SK-N-SH (cell line): Measurements from ENCODE around the gene PSMB9. TPM values are rescaled to one million over a fixed set of nuclear protein-coding genes. Genes with fewer than 3 reads are reported as not detected.

Experiments used
- CTCF ChIA-PET: fragments of 300-600, 350-600 bp; formaldehyde crosslinking; extraction: SDS; loops from one replicate; lab custom pipeline; 2021; lab: Yijun Ruan, JAX
- POLR2A ChIA-PET: fragments of 350-600 bp; sonication (Branson Sonifier 250); formaldehyde crosslinking; extraction: SDS; loops from one replicate; lab custom pipeline; 2020; ENCODE audit warnings: antibody characterized with exemption, inconsistent platforms; lab: Yijun Ruan, JAX
- DNase-seq: peaks from one replicate; pipeline ENCODE4 v3.0.0; 2012
- H2AFZ ChIP-seq: fragments of 200-600 bp; sonication (generic); 2 replicates; pipeline ENCODE4 v1.8.1; 2016; ENCODE audit warnings: antibody characterized with exemption, mild to moderate bottlenecking, low read depth
- H3F3A ChIP-seq: fragments of 200-600 bp; sonication (generic); replicated peaks from 2 replicates; pipeline ENCODE3; 2016; ENCODE audit warnings: antibody characterized with exemption, mild to moderate bottlenecking; ENCODE audit not compliant: insufficient read depth
- H3K27ac ChIP-seq, 2 experiments: fragments of 200-500 bp in 1 of 2; fragments of 200-600 bp in 1 of 2; sonication (Bioruptor generic) in 1 of 2; sonication (generic), shearing (Covaris generic) in 1 of 2; 2 replicates each; pipeline versions ENCODE4 v1.5.1 to v1.6.1; 2014 to 2016; ENCODE audit warnings: low read depth in 2 of 2, inconsistent platforms in 1 of 2, low read length in 1 of 2, mild to moderate bottlenecking in 1 of 2, mixed read lengths in 1 of 2
- H3K27me3 ChIP-seq: fragments of 200-600 bp; sonication (generic), shearing (Covaris generic); 2 replicates; pipeline ENCODE4 v1.6.1; 2016; ENCODE audit warnings: mixed run types; ENCODE audit not compliant: insufficient read depth
- H3K36me3 ChIP-seq, 2 experiments: fragments of 200-500 bp in 1 of 2; fragments of 200-600 bp in 1 of 2; sonication (Bioruptor generic) in 1 of 2; sonication (generic) in 1 of 2; replicated peaks in 1 of 2; 2 replicates each; pipeline versions ENCODE3 to v1.5.1; 2014 to 2016; ENCODE audit warnings: low read length in 1 of 2, mild to moderate bottlenecking in 1 of 2; ENCODE audit not compliant: insufficient read depth in 2 of 2, control insufficient read depth in 1 of 2
- H3K4me1 ChIP-seq, 2 experiments: fragments of 200-500 bp in 1 of 2; fragments of 200-600 bp in 1 of 2; sonication (Bioruptor generic) in 1 of 2; sonication (generic), shearing (Covaris generic) in 1 of 2; 2 replicates each; pipeline versions ENCODE4 v1.5.1 to v1.6.1; 2014 to 2016; ENCODE audit warnings: low read depth in 1 of 2, low read length in 1 of 2, mixed run types in 1 of 2; ENCODE audit not compliant: insufficient read depth in 2 of 2, control insufficient read depth in 1 of 2
- H3K4me2 ChIP-seq: fragments of 200-600 bp; sonication (generic), shearing (Covaris generic); 2 replicates; pipeline ENCODE4 v1.6.1; 2017; ENCODE audit warnings: mixed run types
- H3K4me3 ChIP-seq, 2 experiments: fragments of 200-500 bp in 1 of 2; fragments of 200-600 bp in 1 of 2; sonication (Bioruptor generic) in 1 of 2; sonication (generic), shearing (Covaris generic) in 1 of 2; 2 replicates each; pipeline versions ENCODE4 v1.5.1 to v1.8.1; 2014 to 2016; ENCODE audit warnings: low read depth in 2 of 2, inconsistent platforms in 1 of 2, low read length in 1 of 2, mild to moderate bottlenecking in 1 of 2, mixed read lengths in 1 of 2, moderate library complexity in 1 of 2
- H3K79me2 ChIP-seq: fragments of 200-600 bp; sonication (generic); 2 replicates; pipeline ENCODE4 v1.8.1; 2017; ENCODE audit warnings: mild to moderate bottlenecking; ENCODE audit not compliant: insufficient read depth
- H3K9ac ChIP-seq: fragments of 200-600 bp; sonication (generic); 2 replicates; pipeline ENCODE4 v1.6.1; 2017; ENCODE audit warnings: mixed run types
- H3K9me2 ChIP-seq: fragments of 200-600 bp; sonication (generic); 2 replicates; pipeline ENCODE4 v1.6.1; 2017; ENCODE audit warnings: mixed run types
- H3K9me3 ChIP-seq: fragments of 200-600 bp; sonication (generic); 2 replicates; pipeline ENCODE4 v1.6.1; 2017; ENCODE audit warnings: mixed run types, mild to moderate bottlenecking, moderate library complexity
- H4K20me1 ChIP-seq: fragments of 200-600 bp; sonication (generic); 2 replicates; pipeline ENCODE4 v1.6.1; 2017; ENCODE audit warnings: mild to moderate bottlenecking, mixed run types; ENCODE audit not compliant: insufficient read depth
- CHD2 ChIP-seq: fragments of 150-350 bp; IDR thresholded peaks from 2 replicates; pipeline ENCODE4 v1.6.1; 2018; ENCODE audit warnings: low read length; ENCODE audit not compliant: partially characterized antibody
- ELF1 ChIP-seq: IDR thresholded peaks from 2 replicates; pipeline ENCODE4 v1.4.0; 2012
- EZH2phosphoT487 ChIP-seq: fragments of 200-600 bp; sonication (generic); IDR thresholded peaks from 2 replicates; pipeline ENCODE4 v1.6.1; 2017; ENCODE audit warnings: low read depth, mixed run types, mild to moderate bottlenecking, antibody characterized with exemption, moderate library complexity, borderline replicate concordance
- FOXJ3 ChIP-seq: sonication (generic); formaldehyde crosslinking; IDR thresholded peaks from 2 replicates; pipeline ENCODE4 v1.5.1; 2020; ENCODE audit warnings: mild to moderate bottlenecking, missing genetic modification reagents
- GATA2 ChIP-seq: sonication (generic); formaldehyde crosslinking; IDR thresholded peaks from 2 replicates; pipeline ENCODE4 v1.5.0; 2020; ENCODE audit warnings: mild to moderate bottlenecking, missing genetic modification reagents
- IRF3 ChIP-seq: fragments of 150-350 bp; IDR thresholded peaks from 2 replicates; pipeline ENCODE4 v1.6.1; 2016; ENCODE audit warnings: mild to moderate bottlenecking, low read depth, low read length
- MEF2A ChIP-seq: IDR thresholded peaks from 2 replicates; pipeline ENCODE4 v1.4.0; 2012; ENCODE audit warnings: low read depth, borderline replicate concordance
- MXI1 ChIP-seq: IDR thresholded peaks from 2 replicates; pipeline ENCODE4 v1.6.1; 2012; ENCODE audit warnings: mild to moderate bottlenecking, low read depth, low read length, improper control_type of control experiment
- NFIC ChIP-seq: IDR thresholded peaks from 2 replicates; pipeline ENCODE4 v1.4.0; 2012; ENCODE audit warnings: borderline replicate concordance
- NRF1 ChIP-seq: IDR thresholded peaks from 2 replicates; pipeline ENCODE4 v1.6.1; 2012; ENCODE audit warnings: low read depth, mild to moderate bottlenecking, low read length
- REST ChIP-seq: IDR thresholded peaks from 2 replicates; pipeline ENCODE4 v1.6.1; 2012; ENCODE audit warnings: mild to moderate bottlenecking, low read depth, low read length, moderate library complexity
- RXRA ChIP-seq: IDR thresholded peaks from 2 replicates; pipeline ENCODE4 v1.4.0; 2012; ENCODE audit warnings: low read depth, mild to moderate bottlenecking, borderline replicate concordance
- TAF1 ChIP-seq: IDR thresholded peaks from 2 replicates; pipeline ENCODE4 v1.6.1; 2012; ENCODE audit warnings: low read depth, mild to moderate bottlenecking, low read length, moderate library complexity, borderline replicate concordance
- TCF12 ChIP-seq: IDR thresholded peaks from 2 replicates; pipeline ENCODE4 v1.4.0; 2012
- YY1 ChIP-seq: IDR thresholded peaks from 2 replicates; pipeline ENCODE4 v1.4.0; 2012; ENCODE audit warnings: low read depth, mild to moderate bottlenecking
- WGBS: methylation state at CpG from one replicate; pipeline ENCODE4 v1.1.6; 2017; ENCODE audit warnings: low lambda C conversion rate; 5-methylcytosine and 5-hydroxymethylcytosine counted together
- polyA plus RNA-seq, 3 experiments: library from polyadenylated mRNA; depleted of rRNA; stranded (reverse); fragments of >200 nt; gene quantifications; 2 replicates each; pipeline ENCODE4 v1.2.3, GENCODE V29; 2012
- TF ChIP-seq, protein P1 (sequence below): IDR thresholded peaks from 2 replicates; pipeline ENCODE4; 2012
- TF ChIP-seq, protein P2 (sequence below): IDR thresholded peaks from 2 replicates; pipeline ENCODE4 v1.4.0; 2012; ENCODE audit warnings: low read depth, borderline replicate concordance

Gene PSMB9
- polyA plus RNA-seq, 1 of the 3 experiments (the other 2 are of a cell fraction): 83.7 TPM

GRCh38 chr6:32854376-32855178 lies 585 bp downstream of the PSMB9 start (continued):
- no peak for TF ChIP-seq EZH2phosphoT487

DNA sequence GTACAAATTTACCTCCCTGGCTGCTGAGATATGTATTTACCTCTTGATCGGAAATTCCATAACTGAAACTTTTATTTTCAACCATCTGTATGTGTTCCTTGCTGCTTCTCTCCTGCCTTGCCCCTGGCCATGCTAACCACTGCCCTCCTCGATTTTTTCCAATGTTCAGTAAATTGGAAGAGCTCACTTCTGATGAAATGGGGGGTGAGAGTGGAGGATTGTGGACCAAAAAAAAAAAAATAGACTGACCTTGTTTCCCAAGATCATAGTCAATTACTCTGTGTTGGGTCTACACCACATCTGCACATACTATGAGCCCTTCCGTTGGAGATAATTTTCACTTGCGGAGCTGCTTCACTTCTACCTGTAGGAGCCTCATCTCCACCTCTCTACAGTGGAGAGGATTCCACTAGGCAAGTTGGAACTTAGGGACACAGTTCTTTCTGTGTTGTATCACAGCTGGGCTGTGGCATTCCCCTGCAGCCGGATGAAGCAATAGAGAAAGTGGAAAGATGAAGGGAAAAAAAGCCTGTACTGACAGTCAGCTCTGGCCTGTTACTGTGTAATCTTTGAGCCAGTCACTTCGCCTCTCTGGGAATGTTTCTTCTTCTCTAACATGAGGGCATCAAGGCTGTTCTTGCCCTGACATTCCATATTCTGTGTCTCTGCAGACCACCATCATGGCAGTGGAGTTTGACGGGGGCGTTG lies 1.6 kb downstream of the PSMB9 start:
- POLR2A ChIA-PET: interaction anchor here (1.5 kb wide), 1 partner anchor 116 kb away, joined by 4 read pairs; no protein-coding TSS in a partner anchor

More for the DNA sequence above, 1.6 kb downstream of the PSMB9 start:
- Histone ChIP-seq H3K9me2 (no peaks in the 10 kb centered on the region), H3K9ac (no peak overlapping the region), H3K4me3 (no peak overlapping the region), H3K4me2 (no peak overlapping the region), H3K9me3 (no peaks in the 10 kb centered on the region), H3F3A (peaks cover 10% of the 10 kb centered on the region), H3K79me2 (peaks cover 4% of the 10 kb centered on the region; the same call in 1 of the 2 replicates), H2AFZ (no peak overlapping the region), H3K27ac (no peak overlapping the region), H3K4me1 (peaks cover 0 to 14% of the 10 kb centered on the region in 2 experiments; a peak in 1 of 4 replicates), H3K27me3 (no peaks in the 10 kb centered on the region), H4K20me1 (no peaks in the 10 kb centered on the region), H3K36me3 (peaks cover under 1 to 3% of the 10 kb centered on the region in 2 experiments)
- CTCF ChIA-PET: interaction anchor here (0.8 to 8.3 kb wide), 11 partner anchors 8 to 129 kb away, joined by 3 to 137 read pairs (median 4); partner anchors contain the start of genes PSMB8 and TAP2
- 76% methylated on average over 8 of the region's 8 CpGs for WGBS
- DNase-seq: no peak
- TF ChIP-seq, protein P1, sequence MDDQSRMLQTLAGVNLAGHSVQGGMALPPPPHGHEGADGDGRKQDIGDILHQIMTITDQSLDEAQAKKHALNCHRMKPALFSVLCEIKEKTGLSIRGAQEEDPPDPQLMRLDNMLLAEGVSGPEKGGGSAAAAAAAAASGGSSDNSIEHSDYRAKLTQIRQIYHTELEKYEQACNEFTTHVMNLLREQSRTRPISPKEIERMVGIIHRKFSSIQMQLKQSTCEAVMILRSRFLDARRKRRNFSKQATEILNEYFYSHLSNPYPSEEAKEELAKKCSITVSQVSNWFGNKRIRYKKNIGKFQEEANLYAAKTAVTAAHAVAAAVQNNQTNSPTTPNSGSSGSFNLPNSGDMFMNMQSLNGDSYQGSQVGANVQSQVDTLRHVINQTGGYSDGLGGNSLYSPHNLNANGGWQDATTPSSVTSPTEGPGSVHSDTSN: no peak
- no peak for TF ChIP-seq IRF3
- TF ChIP-seq NRF1: no peak
- no peak for TF ChIP-seq REST
- no peak for TF ChIP-seq EZH2phosphoT487
- no peak for TF ChIP-seq TCF12
- TF ChIP-seq CHD2: no peak
- TF ChIP-seq MEF2A: no peak
- no peak for TF ChIP-seq MXI1
- no peak for TF ChIP-seq GATA2 (CRISPR knock-in tag)
- TF ChIP-seq FOXJ3: no peak
- TF ChIP-seq TAF1: no peak
- no peak for TF ChIP-seq ELF1
- no peak for TF ChIP-seq RXRA
- TF ChIP-seq YY1: no peak
- TF ChIP-seq, protein P2, sequence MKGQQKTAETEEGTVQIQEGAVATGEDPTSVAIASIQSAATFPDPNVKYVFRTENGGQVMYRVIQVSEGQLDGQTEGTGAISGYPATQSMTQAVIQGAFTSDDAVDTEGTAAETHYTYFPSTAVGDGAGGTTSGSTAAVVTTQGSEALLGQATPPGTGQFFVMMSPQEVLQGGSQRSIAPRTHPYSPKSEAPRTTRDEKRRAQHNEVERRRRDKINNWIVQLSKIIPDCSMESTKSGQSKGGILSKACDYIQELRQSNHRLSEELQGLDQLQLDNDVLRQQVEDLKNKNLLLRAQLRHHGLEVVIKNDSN: no peak
- no peak for TF ChIP-seq NFIC
